Activated naive CD4-positive, alpha-beta T cell treated with anti-CD3 and anti-CD28 coated beads, Interleukin-2, amount 50 U/mL, for 24 hours (primary cell): ENCODE measurements around the gene DHRSX.

ENCODE experiments used
- H3K27ac Mint-ChIP-seq: one replicate; pipeline ENCODE4 v1.8.0; 2021; ENCODE audit warnings: mild to moderate bottlenecking, mixed read lengths
- H3K27me3 Mint-ChIP-seq: one replicate; pipeline ENCODE4 v1.8.0; 2021; ENCODE audit warnings: mixed read lengths
- H3K36me3 Mint-ChIP-seq: one replicate; pipeline ENCODE4 v1.8.0; 2021; ENCODE audit warnings: mixed read lengths
- H3K4me1 Mint-ChIP-seq: one replicate; pipeline ENCODE4 v1.8.0; 2021; ENCODE audit warnings: mixed read lengths
- H3K4me3 Mint-ChIP-seq: one replicate; pipeline ENCODE4 v1.8.0; 2021; ENCODE audit warnings: mild to moderate bottlenecking, mixed read lengths
- H3K9me3 Mint-ChIP-seq: one replicate; pipeline ENCODE4 v1.8.0; 2021; ENCODE audit warnings: mixed read lengths

DHRSX gene

GRCh38 chrX:2418000-2418399 is 82.8 kb downstream of the DHRSX start:
- Mint-ChIP-seq H3K4me3 (no peak overlapping the region), H3K27me3 (no peaks in the 10 kb centered on the region), H3K36me3 (peaks cover 16% of the 10 kb centered on the region), H3K27ac (no peak overlapping the region), H3K4me1 (no peaks in the 10 kb centered on the region), H3K9me3 (peaks cover 4% of the 10 kb centered on the region)

- no peaks in the 10 kb centered on the region for H3K4me1 Mint-ChIP-seq
- H3K27me3 Mint-ChIP-seq, result no peaks in the 10 kb centered on the region
- no peak overlapping the region for H3K27ac Mint-ChIP-seq
- peaks cover 3% of the 10 kb centered on the region for H3K9me3 Mint-ChIP-seq
- no peak overlapping the region for H3K4me3 Mint-ChIP-seq
- peaks cover 16% of the 10 kb centered on the region for H3K36me3 Mint-ChIP-seq
Measured at GRCh38 chrX:2416851-2417604, 83.7 kb downstream of the DHRSX start.

- Mint-ChIP-seq H3K4me1 (no peaks in the 10 kb centered on the region), H3K36me3 (peaks cover 7% of the 10 kb centered on the region), H3K4me3 (no peak overlapping the region), H3K9me3 (no peaks in the 10 kb centered on the region), H3K27ac (no peak overlapping the region), H3K27me3 (no peaks in the 10 kb centered on the region)
Measured at GRCh38 chrX:2414384-2414783, 86.4 kb downstream of the DHRSX start.

GRCh38 chrX:2413969-2414368 is 86.8 kb downstream of the DHRSX start:
- Mint-ChIP-seq H3K36me3 (peaks cover 9% of the 10 kb centered on the region), H3K9me3 (no peaks in the 10 kb centered on the region), H3K4me3 (no peak overlapping the region), H3K27ac (no peak overlapping the region), H3K27me3 (no peaks in the 10 kb centered on the region), H3K4me1 (no peaks in the 10 kb centered on the region)

GRCh38 chrX:2412131-2412530 is 88.6 kb downstream of the DHRSX start:
- Mint-ChIP-seq H3K4me1 (no peaks in the 10 kb centered on the region), H3K9me3 (no peaks in the 10 kb centered on the region), H3K36me3 (peaks cover 22% of the 10 kb centered on the region), H3K27ac (no peak overlapping the region), H3K4me3 (no peak overlapping the region), H3K27me3 (no peaks in the 10 kb centered on the region)

GRCh38 chrX:2410279-2411020 is 90.3 kb downstream of the DHRSX start:
- no peak overlapping the region for H3K4me3 Mint-ChIP-seq
- no peaks in the 10 kb centered on the region for H3K9me3 Mint-ChIP-seq
- H3K27ac Mint-ChIP-seq, result no peak overlapping the region
- no peaks in the 10 kb centered on the region for H3K27me3 Mint-ChIP-seq
- H3K4me1 Mint-ChIP-seq, result no peaks in the 10 kb centered on the region
- peaks cover 29% of the 10 kb centered on the region for H3K36me3 Mint-ChIP-seq

- no peak overlapping the region for H3K4me3 Mint-ChIP-seq
- peaks cover 29% of the 10 kb centered on the region for H3K36me3 Mint-ChIP-seq
- no peaks in the 10 kb centered on the region for H3K4me1 Mint-ChIP-seq
- no peak overlapping the region for H3K27ac Mint-ChIP-seq
- H3K9me3 Mint-ChIP-seq, result no peaks in the 10 kb centered on the region
- H3K27me3 Mint-ChIP-seq, result no peaks in the 10 kb centered on the region
Measured at GRCh38 chrX:2409796-2410195, 91.0 kb downstream of the DHRSX start.

GRCh38 chrX:2408856-2409255 is 91.9 kb downstream of the DHRSX start:
- Mint-ChIP-seq H3K27me3 (no peaks in the 10 kb centered on the region), H3K4me1 (no peaks in the 10 kb centered on the region), H3K27ac (no peak overlapping the region), H3K4me3 (no peak overlapping the region), H3K36me3 (peaks cover 29% of the 10 kb centered on the region), H3K9me3 (no peaks in the 10 kb centered on the region)

- no peaks in the 10 kb centered on the region for H3K4me1 Mint-ChIP-seq
- H3K9me3 Mint-ChIP-seq, result no peaks in the 10 kb centered on the region
- no peak overlapping the region for H3K27ac Mint-ChIP-seq
- H3K27me3 Mint-ChIP-seq, result no peaks in the 10 kb centered on the region
- peaks cover 33% of the 10 kb centered on the region for H3K36me3 Mint-ChIP-seq
- H3K4me3 Mint-ChIP-seq, result no peak overlapping the region
Measured at GRCh38 chrX:2406891-2407518, 93.8 kb downstream of the DHRSX start.

GRCh38 chrX:2404776-2405175 is 96.0 kb downstream of the DHRSX start:
- Mint-ChIP-seq H3K27me3 (no peaks in the 10 kb centered on the region), H3K36me3 (peaks cover 32% of the 10 kb centered on the region), H3K27ac (no peak overlapping the region), H3K4me3 (no peak overlapping the region), H3K9me3 (no peaks in the 10 kb centered on the region), H3K4me1 (no peaks in the 10 kb centered on the region)

- no peaks in the 10 kb centered on the region for H3K4me1 Mint-ChIP-seq
- H3K9me3 Mint-ChIP-seq, result no peaks in the 10 kb centered on the region
- no peaks in the 10 kb centered on the region for H3K27me3 Mint-ChIP-seq
- no peak overlapping the region for H3K27ac Mint-ChIP-seq
- H3K4me3 Mint-ChIP-seq, result no peak overlapping the region
- H3K36me3 Mint-ChIP-seq, result peaks cover 19% of the 10 kb centered on the region
Measured at GRCh38 chrX:2402361-2402690, 98.5 kb downstream of the DHRSX start.

GRCh38 chrX:2401590-2402360 is 99.0 kb downstream of the DHRSX start:
- no peak overlapping the region for H3K27ac Mint-ChIP-seq
- H3K9me3 Mint-ChIP-seq, result no peaks in the 10 kb centered on the region
- no peak overlapping the region for H3K4me3 Mint-ChIP-seq
- H3K27me3 Mint-ChIP-seq, result no peaks in the 10 kb centered on the region
- H3K36me3 Mint-ChIP-seq, result peaks cover 13% of the 10 kb centered on the region
- H3K4me1 Mint-ChIP-seq, result no peaks in the 10 kb centered on the region

- Mint-ChIP-seq H3K27ac (no peak overlapping the region), H3K4me3 (no peak overlapping the region), H3K9me3 (no peaks in the 10 kb centered on the region), H3K4me1 (no peaks in the 10 kb centered on the region), H3K36me3 (peaks cover 10% of the 10 kb centered on the region), H3K27me3 (no peaks in the 10 kb centered on the region)
Measured at GRCh38 chrX:2401201-2401589, 99.6 kb downstream of the DHRSX start.

GRCh38 chrX:2398064-2398656 is 102.6 kb downstream of the DHRSX start:
- Mint-ChIP-seq H3K27me3 (no peaks in the 10 kb centered on the region), H3K27ac (no peak overlapping the region), H3K4me1 (no peaks in the 10 kb centered on the region), H3K36me3 (peaks cover 18% of the 10 kb centered on the region), H3K9me3 (no peaks in the 10 kb centered on the region), H3K4me3 (no peak overlapping the region)

- Mint-ChIP-seq H3K4me1 (no peaks in the 10 kb centered on the region), H3K27me3 (no peaks in the 10 kb centered on the region), H3K36me3 (peaks cover 17% of the 10 kb centered on the region), H3K9me3 (no peaks in the 10 kb centered on the region), H3K4me3 (no peak overlapping the region), H3K27ac (no peak overlapping the region)
Measured at GRCh38 chrX:2397229-2398063, 103.3 kb downstream of the DHRSX start.
